ENCODE measurements around the gene ATG16L2. TPM values are rescaled to one million over a fixed set of nuclear protein-coding genes. Genes with fewer than 3 reads are reported as not detected.

The ATG16L2 gene
- total RNA-seq, 4 donors from 2014 or later: 50.2 to 206 (median 85.3) TPM

DNA sequence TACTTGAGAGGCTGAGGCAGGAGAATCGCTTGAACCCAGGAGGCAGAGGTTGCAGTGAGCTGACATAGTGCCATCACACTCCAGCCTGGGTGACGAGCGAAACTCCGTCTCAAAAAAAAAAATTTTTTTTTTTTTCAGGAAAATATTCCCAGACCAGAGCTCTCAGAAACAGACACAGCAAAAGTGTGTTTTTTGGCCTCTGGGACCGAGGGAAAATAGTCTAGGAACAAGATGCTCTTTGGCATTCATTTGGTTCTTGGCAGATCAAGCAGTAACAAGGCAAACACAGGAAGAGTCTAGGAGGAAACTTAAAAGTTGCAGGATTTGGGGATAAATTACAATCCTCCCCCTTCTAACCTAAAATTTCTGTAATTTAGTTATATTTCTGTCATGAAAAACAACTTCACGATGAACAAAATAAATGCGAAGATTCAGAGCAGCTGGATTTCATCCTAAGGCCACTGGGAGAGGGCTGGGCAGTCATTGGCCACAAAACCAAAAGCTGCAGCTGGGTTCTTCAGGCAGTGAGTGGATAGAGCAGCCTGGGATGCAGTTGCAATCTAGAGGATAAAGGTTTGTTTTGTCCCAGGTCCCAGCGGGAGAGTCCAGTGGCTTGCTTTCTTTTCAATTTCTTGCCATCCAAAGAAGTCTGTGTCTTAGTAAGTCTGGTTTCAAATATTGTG is 19.7 kb downstream of the ATG16L2 start:
- no peak overlapping the region for H3K4me3 ChIP-seq
- no peak for DNase-seq
- H3K4me1 ChIP-seq: peaks cover 0 to 11% (median 5%) of the 10 kb centered on the region in 4 donors
- no peaks in the 10 kb centered on the region for H3K27me3 ChIP-seq
- H3K36me3 ChIP-seq: peaks cover 0 to 4% (median 0%) of the 10 kb centered on the region in 4 donors
- in situ Hi-C loops (cut with MboI; ENCODE audit: low pct_ligation_motif_present in 1 of 4, low pct_unique_long_range_greater_than_20kb in 1 of 4, low sequenced_read_pairs in 3 of 4): loop anchor here (5.0 to 10.0 kb wide), 3 partner anchors 338 to 411 kb away; no protein-coding TSS in a partner anchor
- H3K27ac ChIP-seq: peak overlapping the region; percentile 36 to 64 (median 48)
- 57 to 64% methylated on average over 6 to 8 of the region's 8 CpGs for WGBS, 2 donors (ENCODE audit: low coverage in 1 of 2)
- intact Hi-C loops (cut with DNase I; ENCODE audit: low total_unique reads): no loop called here
- TF ChIP-seq POLR2AphosphoS5 (IDR thresholded peaks at IDR 0.05) (no peak), EP300 (IDR thresholded peaks at IDR 0.05; ENCODE audit: low read depth) (no peak), POLR2A (IDR thresholded peaks at IDR 0.05) (no peak)
- TF ChIP-seq, protein P1, sequence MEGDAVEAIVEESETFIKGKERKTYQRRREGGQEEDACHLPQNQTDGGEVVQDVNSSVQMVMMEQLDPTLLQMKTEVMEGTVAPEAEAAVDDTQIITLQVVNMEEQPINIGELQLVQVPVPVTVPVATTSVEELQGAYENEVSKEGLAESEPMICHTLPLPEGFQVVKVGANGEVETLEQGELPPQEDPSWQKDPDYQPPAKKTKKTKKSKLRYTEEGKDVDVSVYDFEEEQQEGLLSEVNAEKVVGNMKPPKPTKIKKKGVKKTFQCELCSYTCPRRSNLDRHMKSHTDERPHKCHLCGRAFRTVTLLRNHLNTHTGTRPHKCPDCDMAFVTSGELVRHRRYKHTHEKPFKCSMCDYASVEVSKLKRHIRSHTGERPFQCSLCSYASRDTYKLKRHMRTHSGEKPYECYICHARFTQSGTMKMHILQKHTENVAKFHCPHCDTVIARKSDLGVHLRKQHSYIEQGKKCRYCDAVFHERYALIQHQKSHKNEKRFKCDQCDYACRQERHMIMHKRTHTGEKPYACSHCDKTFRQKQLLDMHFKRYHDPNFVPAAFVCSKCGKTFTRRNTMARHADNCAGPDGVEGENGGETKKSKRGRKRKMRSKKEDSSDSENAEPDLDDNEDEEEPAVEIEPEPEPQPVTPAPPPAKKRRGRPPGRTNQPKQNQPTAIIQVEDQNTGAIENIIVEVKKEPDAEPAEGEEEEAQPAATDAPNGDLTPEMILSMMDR (IDR thresholded peaks at IDR 0.05): no peak
- H3K9me3 ChIP-seq: no peaks in the 10 kb centered on the region

GRCh38 chr11:72834905-72835304 is 20.7 kb downstream of the ATG16L2 start:
- Histone ChIP-seq H3K4me1 (peaks cover 0 to 11% (median 5%) of the 10 kb centered on the region in 4 donors), H3K9me3 (no peaks in the 10 kb centered on the region), H3K27me3 (no peaks in the 10 kb centered on the region), H3K27ac (peak overlapping the region; percentile 36 to 64 (median 48)), H3K4me3 (no peak overlapping the region), H3K36me3 (peaks cover 0 to 4% (median 0%) of the 10 kb centered on the region in 4 donors)
- DNase-seq: no peak
- TF ChIP-seq, protein P1 (IDR thresholded peaks at IDR 0.05): no peak
- no peak for TF ChIP-seq POLR2AphosphoS5 (IDR thresholded peaks at IDR 0.05)
- TF ChIP-seq EP300 (IDR thresholded peaks at IDR 0.05; ENCODE audit: low read depth): no peak
- no peak for TF ChIP-seq POLR2A (IDR thresholded peaks at IDR 0.05)
- 80% methylated on average over 5 of the region's 5 CpGs; no CpG with 5 or more reads in 1 of the 2 donors for WGBS, 2 donors (ENCODE audit: low coverage in 1 of 2)
- in situ Hi-C loops (cut with MboI; ENCODE audit: low pct_ligation_motif_present in 1 of 4, low pct_unique_long_range_greater_than_20kb in 1 of 4, low sequenced_read_pairs in 3 of 4) (loop anchor here (5.0 to 10.0 kb wide), 3 partner anchors 337 to 410 kb away; no protein-coding TSS in a partner anchor), intact Hi-C loops (cut with DNase I; ENCODE audit: low total_unique reads) (no loop called here)

GRCh38 chr11:72836111-72836510 is 21.9 kb downstream of the ATG16L2 start:
- Histone ChIP-seq H3K4me1 (peaks cover 0 to 11% (median 5%) of the 10 kb centered on the region in 4 donors), H3K27me3 (no peaks in the 10 kb centered on the region), H3K27ac (peak overlapping the region; percentile 10 to 36 (median 30)), H3K9me3 (no peaks in the 10 kb centered on the region), H3K36me3 (peaks cover 0 to 4% (median 0%) of the 10 kb centered on the region in 4 donors), H3K4me3 (no peak overlapping the region)
- no peak for DNase-seq
- 65% methylated on average over 4 of the region's 4 CpGs; no CpG with 5 or more reads in 1 of the 2 donors for WGBS, 2 donors (ENCODE audit: low coverage in 1 of 2)
- in situ Hi-C loops (cut with MboI; ENCODE audit: low pct_ligation_motif_present in 1 of 4, low pct_unique_long_range_greater_than_20kb in 1 of 4, low sequenced_read_pairs in 3 of 4): loop anchor here (10.0 kb wide), 2 partner anchors 339 to 409 kb away; no protein-coding TSS in a partner anchor
- no peak for TF ChIP-seq POLR2A (IDR thresholded peaks at IDR 0.05)
- TF ChIP-seq, protein P1 (IDR thresholded peaks at IDR 0.05): no peak
- TF ChIP-seq EP300 (IDR thresholded peaks at IDR 0.05; ENCODE audit: low read depth): no peak
- intact Hi-C loops (cut with DNase I; ENCODE audit: low total_unique reads): no loop called here

- Histone ChIP-seq H3K27me3 (no peaks in the 10 kb centered on the region), H3K9me3 (no peaks in the 10 kb centered on the region), H3K4me1 (peaks cover 0 to 4% (median 1%) of the 10 kb centered on the region in 4 donors), H3K36me3 (peaks cover 0 to 5% (median 2%) of the 10 kb centered on the region in 4 donors), H3K4me3 (no peak overlapping the region), H3K27ac (no peak overlapping the region)
- in situ Hi-C loops (cut with MboI; ENCODE audit: low pct_ligation_motif_present in 1 of 4, low pct_unique_long_range_greater_than_20kb in 1 of 4, low sequenced_read_pairs in 3 of 4) (loop anchor here (10.0 kb wide), 2 partner anchors 336 to 406 kb away; no protein-coding TSS in a partner anchor), intact Hi-C loops (cut with DNase I; ENCODE audit: low total_unique reads) (no loop called here)
- no peak for TF ChIP-seq POLR2A (IDR thresholded peaks at IDR 0.05)
- TF ChIP-seq, protein P1 (IDR thresholded peaks at IDR 0.05): no peak
- no peak for TF ChIP-seq POLR2AphosphoS5 (IDR thresholded peaks at IDR 0.05)
- no peak for TF ChIP-seq EP300 (IDR thresholded peaks at IDR 0.05; ENCODE audit: low read depth)
- WGBS, 2 donors (ENCODE audit: low coverage in 1 of 2): 76 to 100% methylated on average over 1 to 4 of the region's 4 CpGs
- DNase-seq: no peak
Observed at GRCh38 chr11:72838691-72839305, 24.6 kb downstream of the ATG16L2 start.
